Choroid plexus epithelial cell (primary cell): ENCODE data around the gene SBSN.
"Not testable (repeated sequence)": the region's sequence is repeated elsewhere in the genome, so short reads cannot be mapped to it uniquely, and the experiment has no call there.

Experiments
- DNase-seq: peaks from one replicate; pipeline ENCODE4 v3.0.0-alpha.2; 2010; ENCODE audit warnings: low read depth
- H3K4me3 ChIP-seq: 2 replicates; pipeline ENCODE4 v1.5.1; 2011; ENCODE audit warnings: low read depth, mild to moderate bottlenecking, control low read depth, low read length, moderate library complexity
- TF ChIP-seq, protein P1 (sequence below): conservative IDR thresholded peaks from 2 replicates; pipeline ENCODE4 v1.5.1; 2011; ENCODE audit warnings: low read depth, mild to moderate bottlenecking, control low read depth, inconsistent platforms, low read length, moderate library complexity

SBSN gene

DNA sequence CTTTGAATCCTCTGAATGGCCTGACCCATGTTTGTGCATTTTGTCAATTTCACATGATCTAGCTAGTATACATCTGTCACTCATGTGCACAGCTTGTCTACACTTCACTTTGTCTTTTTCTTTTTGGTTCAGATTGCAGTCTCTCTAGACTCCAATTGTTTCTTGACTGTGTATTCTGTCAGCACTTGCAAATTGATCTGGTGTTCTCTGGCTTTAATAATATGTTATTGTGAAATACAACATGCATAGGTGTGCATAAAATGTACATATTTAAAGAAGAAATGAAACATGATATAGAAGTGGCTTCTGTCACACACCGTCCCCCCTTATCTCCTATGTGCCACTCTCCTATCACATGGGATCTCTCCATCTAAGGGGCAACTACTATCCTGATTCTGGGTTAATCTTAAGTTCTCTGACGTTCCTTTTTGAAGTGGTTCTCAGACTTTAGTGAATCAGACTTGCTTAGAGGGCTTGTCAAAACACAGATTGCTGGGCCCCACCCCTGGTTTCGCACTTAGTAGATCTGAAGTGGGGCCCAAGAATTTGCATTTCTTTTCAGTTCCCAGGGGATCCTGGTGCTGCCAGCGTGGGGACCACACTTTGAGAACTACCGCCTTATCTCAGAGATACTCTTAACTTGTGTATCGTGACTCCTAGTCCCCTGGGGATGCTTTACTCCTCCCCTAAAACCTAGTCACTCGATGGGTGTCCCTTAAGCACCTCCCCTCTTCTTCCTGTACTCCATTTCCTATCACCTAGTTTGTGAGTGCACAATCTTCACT, 43.7 kb downstream of the SBSN start:
- TF ChIP-seq, protein P1, sequence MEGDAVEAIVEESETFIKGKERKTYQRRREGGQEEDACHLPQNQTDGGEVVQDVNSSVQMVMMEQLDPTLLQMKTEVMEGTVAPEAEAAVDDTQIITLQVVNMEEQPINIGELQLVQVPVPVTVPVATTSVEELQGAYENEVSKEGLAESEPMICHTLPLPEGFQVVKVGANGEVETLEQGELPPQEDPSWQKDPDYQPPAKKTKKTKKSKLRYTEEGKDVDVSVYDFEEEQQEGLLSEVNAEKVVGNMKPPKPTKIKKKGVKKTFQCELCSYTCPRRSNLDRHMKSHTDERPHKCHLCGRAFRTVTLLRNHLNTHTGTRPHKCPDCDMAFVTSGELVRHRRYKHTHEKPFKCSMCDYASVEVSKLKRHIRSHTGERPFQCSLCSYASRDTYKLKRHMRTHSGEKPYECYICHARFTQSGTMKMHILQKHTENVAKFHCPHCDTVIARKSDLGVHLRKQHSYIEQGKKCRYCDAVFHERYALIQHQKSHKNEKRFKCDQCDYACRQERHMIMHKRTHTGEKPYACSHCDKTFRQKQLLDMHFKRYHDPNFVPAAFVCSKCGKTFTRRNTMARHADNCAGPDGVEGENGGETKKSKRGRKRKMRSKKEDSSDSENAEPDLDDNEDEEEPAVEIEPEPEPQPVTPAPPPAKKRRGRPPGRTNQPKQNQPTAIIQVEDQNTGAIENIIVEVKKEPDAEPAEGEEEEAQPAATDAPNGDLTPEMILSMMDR: no peak
- DNase-seq: no peak
- H3K4me3 ChIP-seq: no peak overlapping the region

DNA sequence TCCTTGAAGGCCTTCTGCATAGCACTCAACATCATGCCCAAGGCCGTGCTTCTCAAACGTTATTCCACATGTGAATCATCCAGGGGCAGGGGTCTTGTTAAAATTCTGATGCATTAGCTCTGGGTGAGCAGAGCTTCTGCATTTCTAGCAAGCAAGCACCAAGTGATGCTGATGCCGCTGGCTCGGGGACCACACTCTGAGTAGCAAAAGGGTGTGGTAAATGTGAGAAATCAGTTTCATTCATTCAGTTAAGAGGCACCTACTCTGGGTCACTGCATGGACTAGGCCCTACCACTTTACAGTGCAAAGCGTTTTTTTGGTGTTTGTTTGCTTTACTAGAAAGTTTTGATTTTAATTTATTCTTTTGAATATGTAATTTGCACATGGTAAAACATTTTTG, 45.0 kb downstream of the SBSN start:
- TF ChIP-seq, protein P1: no peak
- DNase-seq: no peak
- no peak overlapping the region for H3K4me3 ChIP-seq

DNA sequence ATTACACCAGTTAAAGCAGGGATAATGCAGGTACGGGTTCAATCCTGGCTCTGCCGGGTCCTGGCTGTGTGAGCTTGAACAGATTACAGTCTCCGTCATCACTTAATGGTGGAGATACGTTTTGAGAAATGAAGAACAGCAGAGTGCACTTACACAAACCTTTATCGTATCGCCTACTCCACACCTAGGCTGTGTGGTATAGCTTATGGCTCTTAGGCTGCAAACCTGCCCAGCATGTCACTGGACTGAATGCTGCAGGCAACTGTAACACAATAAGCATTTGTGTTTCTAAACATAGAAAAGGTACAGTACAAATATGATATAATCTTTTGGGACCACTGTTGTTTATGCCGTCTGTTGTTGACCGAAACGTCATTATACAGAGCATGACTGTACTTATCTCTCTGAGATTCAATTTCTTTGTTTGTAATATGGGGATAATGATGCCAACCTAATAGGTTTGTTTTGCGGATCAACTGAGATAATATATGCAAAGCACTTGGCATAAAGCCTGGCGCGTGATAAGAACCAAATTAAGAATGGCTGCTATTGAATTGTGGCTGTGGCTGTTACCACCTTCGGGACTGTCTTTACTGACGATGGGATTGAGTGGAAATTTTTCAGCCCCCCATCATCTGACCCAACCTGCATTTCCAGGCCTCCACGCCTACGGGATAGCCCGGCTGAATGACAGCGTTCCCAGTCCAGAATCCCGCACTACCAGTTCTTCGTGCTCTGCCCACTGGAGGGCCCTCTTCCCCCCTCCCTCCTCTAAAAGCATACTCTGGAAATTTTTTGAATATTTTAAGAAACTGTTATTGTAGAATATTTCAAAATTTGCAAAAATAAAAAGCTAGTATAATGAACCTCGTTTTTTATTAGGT, 49.1 kb downstream of the SBSN start:
- DNase-seq: no peak
- TF ChIP-seq, protein P1: no peak

DNA sequence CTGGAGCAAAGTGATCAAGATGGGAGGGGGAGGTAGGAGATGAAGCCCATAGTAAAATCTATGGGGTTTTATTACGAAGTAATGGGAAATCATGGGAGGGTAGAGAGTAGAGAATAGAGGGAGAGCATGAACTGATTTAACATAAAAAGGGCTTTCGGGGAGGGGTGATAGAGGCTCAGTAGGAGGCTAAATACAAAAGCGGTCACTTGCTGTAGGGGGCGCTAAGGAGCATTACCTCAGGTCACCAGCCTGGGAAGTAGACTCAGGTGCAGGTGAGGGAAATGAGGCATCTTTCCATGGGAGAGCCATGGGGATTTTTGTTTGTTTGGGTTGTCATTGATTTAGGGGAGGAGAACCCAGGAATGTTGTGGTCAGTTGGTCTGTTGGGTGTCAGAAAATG, 52.0 kb downstream of the SBSN start:
- no peak overlapping the region for H3K4me3 ChIP-seq
- TF ChIP-seq, protein P1: peak; percentile 7
- DNase-seq: no peak

More for the DNA sequence above, 49.1 kb downstream of the SBSN start:
- H3K4me3 ChIP-seq: no peak overlapping the region

DNA sequence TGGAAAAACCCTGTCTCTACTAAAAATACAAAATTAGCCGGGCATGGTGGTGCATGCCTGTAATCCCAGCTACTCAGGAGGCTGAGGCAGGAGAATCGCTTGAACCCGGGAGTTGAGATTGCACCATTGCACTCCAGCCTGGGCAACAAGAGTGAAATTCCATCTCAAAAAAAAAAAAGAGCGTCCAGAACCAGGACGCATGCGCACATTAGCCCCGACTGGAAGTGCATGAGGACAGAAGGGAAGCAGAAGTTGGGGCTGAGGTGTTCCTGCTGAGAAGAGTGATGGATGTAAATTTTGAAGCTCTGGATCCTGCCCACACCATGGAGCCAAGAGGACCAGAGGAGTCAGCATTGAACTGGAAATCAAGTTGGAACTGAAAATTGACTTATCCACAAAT, 53.5 kb downstream of the SBSN start:
- DNase-seq, H3K4me3 ChIP-seq: not testable (repeated sequence)

DNA sequence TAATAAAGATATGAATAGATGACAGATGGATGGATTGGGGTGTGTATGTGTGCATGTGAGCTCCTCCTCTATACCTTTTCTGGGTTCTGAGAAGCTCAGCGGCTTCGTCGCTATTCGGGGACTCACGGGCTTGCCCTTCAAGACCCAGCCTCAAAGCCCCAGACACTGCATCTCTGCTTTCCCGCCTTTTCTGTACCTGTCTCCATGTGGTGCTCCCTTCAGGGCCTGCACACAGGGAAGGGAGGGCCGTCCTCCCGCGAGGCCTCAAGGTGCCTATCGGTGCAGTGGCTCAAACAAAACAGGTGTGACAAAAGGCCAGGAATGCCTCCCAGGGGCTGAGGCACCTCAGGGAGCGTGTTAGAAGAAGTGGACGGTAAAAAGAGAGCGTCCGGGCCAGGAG, 54.0 kb downstream of the SBSN start:
- no peak for DNase-seq
- TF ChIP-seq, protein P1: no peak
- H3K4me3 ChIP-seq: no peak overlapping the region
